ENCODE results near the gene ASAP2.
"Not testable (repeated sequence)": the region's sequence is repeated elsewhere in the genome, so short reads cannot be mapped to it uniquely, and the experiment has no call there.

ASAP2 gene

DNA sequence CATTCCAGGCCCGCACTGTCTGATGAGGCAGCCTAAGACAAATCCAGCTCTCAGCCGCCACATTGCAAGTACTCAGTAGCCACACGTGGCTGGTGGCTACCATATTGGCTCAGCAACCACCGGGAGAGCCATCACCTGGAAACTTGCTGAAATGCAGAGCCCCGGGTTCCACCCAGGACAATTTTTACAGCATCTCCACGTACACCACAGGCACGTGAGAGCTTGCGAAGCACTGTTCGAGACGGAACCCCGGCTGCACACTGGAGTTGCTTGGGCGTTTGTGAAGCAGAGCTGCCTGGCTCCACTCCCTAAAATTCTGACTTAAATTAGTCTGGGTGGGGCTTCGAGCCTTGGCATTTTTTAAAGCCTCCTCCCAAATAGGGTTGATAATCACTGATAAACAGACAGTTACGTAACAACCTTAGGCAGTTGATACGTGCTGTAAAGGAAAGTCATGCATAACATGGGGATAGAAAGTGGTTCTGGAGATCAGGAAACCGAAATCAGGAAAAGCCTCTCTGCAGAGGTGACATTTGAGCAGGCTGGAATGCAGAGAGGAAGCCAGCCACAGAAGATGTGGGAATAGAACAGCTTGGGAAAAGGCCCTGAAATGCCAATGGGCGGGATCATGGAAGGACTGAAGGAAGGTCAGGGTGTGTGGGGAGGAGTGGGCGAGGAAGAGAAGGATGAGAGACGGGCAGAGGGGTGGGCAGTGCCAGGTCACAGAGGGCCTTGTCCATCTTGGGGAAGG lies 6.2 kb downstream of the ASAP2 start:
- no peak for DNase-seq

DNA sequence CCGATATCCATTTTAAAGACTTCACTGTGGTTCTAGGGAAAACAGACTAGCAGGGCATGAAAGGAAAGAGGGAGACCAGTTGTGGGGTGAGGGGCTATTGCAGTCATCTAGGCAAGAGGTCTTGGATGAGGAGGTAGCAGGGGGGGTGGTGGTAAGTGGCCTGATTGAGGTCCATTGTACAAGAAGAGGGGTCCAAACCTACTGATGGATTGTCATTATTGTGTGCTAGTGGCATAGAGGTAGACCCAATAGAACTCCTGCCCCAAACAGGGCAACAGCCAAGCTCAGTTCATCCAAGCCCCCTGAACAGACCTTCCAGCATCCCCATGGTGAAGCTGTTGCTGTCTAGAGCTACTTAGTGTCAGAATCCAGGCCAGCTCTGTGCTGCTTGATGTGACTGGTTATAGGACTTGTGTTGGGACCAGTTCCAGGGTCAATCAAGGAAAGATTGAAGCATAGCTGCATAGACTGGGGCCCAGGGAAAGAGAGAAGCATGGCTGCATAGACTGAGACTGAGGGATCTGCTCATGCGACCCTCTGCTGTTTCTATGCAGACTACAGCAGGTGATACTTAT lies 7.0 kb downstream of the ASAP2 start:
- no peak for DNase-seq

DNA sequence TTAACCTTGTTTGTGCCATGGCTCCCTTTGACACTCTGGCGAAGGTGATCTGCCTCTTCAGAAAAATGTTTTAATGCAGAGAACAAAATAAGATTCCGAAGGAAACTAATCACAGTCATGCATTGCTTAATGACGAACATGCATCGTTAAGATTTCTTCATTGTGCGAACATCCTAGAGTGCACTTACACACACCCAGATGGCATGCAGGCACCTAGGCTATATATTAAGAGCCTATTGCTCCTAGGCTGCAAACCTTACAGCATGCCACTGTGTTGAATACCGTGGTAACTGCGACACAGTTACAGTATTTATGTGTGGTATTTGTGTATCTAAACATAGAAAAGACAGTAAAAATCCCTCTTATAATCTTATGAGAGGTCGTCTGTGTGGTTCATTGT lies 8.3 kb downstream of the ASAP2 start:
- no peak for DNase-seq

DNA sequence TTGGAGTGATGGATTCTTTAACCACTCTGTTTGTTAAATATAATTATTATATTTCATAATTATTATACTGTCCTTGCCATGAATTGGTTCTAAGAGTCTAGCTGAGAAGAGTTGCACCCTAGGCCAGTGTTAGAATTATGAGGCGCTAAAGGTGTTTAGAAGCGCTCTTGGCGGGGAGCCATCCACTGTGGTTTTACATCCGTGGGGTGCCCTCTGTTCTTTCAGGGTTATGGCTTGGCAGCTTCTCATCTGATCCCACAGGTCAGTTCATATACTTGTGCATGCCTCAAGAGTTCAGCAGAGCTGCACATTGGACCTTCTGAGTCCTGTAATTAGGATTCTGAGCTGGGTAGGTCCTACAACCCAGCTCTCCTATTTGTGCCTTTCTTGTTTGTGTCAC lies 9.1 kb downstream of the ASAP2 start:
- DNase-seq = no peak

DNA sequence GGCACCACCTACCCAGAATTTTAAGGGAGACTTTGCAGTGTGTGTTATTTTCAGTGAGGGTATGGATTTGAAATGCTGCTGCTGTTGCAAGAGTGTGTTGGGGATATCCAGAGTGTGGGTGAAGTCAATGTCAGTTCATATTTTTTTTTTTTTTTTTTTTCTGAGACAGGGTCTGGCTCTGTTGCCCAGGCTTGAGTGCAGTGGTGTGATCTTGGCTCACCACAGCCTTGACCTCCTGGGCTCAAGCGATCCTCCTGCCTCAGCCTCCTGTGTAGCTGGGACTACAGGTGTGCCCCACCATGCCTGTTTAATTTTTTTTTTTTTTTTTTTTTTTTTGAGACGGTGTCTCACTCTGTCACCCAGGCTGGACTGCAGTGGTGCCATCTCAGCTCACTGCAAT lies 9.5 kb downstream of the ASAP2 start:
- DNase-seq = not testable (repeated sequence)

DNA sequence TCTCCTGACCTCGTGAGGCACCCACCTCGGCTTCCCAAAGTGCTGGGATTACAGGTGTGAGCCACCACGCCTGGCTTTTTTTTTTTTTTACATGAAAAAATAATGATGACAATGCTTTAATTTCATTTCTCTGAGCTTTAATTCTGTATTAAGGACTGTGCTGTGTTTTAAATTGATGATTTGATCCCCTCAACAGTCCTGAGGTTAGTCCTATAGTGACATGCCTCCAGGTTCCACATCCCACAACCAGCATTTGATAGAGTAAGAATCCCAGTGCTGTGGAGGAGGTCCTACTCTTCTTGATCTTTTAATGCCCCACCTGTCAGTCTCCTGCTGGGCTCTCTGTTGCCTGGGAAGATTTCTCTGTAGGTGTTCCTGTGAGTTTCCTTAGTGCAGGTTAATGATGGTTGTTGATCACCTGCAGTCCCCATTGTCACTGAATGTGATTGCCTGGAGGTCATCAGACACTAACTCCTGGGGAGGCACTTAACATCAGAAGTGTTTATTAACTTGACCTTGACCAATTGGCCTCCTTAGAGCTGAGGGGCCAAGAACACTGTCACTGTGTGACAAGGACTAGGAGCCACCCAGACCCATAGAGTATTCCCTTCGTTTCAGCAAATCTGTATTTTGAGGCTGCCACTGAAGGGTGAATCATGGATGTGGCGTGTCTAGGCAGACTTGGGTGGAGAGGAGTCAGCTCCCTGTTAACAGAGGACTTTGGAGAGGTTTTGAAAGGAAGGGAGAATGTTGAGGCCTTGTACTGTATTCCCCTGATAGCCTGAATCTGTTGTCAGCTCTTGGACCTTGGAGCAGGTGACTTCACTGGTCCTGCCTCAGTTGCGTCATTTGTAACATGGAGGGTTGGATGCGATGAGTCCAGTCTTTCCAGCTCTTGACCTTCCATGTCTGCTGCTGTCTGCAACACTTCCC lies 11.5 kb downstream of the ASAP2 start:
- DNase-seq = no peak

DNA sequence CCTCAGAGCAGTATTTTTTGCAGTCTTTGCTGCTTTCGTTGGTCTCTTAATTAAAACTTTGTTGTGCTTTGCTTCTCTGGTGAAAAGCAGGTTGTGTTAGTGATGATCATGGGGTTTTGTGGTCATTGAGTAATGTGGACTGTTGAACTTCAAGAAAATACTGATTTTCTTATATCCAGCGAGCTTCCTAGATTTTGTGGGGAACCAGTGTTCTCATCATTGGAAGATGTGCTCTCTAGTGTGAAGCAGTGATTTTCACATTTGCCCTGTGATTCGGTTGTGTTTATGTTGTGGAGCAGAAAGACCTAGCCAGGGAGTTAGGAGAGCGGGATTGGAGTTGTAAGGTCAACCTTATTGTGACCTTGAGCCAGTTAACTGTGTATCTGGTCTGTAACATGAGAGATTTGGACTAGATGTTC lies 12.4 kb downstream of the ASAP2 start:
- DNase-seq = no peak

DNA sequence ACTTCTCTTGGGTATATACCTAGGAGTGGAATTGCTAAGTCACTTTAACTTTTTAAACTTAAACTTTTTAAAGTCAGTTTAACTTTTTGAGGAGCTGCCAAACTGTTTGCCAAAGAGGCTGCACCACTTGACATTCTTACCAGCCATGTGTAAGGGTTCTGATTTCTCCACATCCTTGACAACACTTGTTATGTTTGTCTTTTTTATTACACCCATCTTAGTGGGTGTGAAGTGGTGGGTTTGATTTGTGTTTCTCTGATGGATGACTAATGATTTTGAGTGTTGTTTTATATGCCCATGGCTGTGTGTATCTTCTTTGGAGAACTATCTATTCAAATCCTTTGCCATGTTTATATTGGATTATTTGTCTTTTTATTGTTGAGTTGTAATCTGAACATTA lies 13.6 kb downstream of the ASAP2 start:
- DNase-seq = no peak

DNA sequence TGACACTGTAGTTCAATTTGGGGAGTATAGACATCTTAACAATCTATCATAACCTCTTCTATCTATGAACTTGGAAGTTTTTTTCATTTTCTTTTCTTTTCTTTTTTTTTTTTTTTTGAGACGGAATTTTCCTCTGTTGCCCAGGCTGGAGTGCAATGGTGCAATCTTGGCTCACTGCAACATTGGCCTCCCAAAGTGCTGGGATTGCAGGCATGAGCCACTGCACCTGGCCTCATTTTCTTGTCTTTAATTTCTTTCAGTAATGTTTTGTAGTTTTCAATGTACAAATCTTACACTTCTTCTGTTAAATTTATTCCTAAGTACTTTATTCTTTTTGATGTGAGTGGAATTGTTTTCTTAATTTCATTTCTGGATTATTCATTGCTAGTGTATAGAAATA lies 14.6 kb downstream of the ASAP2 start:
- no peak for DNase-seq

DNA sequence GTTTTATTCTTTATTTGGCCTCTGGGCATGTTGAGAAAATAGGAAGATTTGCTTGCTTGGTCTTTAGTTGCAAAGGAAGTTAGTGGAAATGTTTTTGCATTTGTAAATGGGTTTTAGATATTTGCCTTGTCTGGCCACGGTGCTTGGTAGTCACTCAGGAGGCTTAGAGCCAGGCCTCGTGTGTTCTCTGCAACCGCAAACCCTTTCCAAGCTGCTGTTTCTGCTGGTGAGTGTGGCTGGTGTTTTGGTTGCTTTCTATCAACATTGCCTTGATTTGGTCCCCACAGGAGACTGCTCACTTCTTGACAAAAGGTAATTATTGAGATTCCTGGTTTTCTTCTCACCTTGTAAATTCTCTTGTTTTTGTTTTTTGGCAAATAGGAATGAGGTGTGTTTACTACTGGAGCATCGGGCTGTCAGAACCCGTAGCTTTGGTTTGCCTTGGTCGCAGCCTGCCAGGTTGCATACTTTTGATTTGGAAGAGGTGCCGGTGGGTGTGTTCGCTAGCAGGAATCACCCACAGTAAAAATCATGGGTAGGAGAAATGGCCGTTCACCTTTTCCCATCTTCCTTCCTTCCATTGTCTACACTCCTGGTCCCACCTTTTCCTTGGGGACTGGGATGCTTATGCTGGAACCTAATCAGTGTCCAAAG lies 15.8 kb downstream of the ASAP2 start:
- no peak for DNase-seq

DNA sequence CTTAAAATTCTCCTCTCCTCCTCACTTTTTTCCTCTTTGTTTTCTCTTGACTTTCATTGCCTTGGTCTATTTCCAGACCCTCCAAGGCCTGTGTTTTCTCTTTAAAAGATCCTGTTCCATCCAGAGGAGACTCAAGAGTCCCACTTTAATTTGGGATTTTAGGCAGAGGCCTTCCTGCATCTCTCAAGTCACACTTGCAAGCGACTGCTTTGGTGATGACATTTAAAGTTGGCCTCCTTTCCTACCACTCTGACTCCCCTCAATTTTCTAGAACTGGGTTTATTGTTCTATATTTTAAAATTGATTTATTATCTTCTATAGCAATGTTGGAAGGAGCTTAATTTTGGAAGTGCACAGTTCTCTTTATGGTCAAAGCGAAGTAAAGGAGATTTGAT lies 16.3 kb downstream of the ASAP2 start:
- DNase-seq = no peak

DNA sequence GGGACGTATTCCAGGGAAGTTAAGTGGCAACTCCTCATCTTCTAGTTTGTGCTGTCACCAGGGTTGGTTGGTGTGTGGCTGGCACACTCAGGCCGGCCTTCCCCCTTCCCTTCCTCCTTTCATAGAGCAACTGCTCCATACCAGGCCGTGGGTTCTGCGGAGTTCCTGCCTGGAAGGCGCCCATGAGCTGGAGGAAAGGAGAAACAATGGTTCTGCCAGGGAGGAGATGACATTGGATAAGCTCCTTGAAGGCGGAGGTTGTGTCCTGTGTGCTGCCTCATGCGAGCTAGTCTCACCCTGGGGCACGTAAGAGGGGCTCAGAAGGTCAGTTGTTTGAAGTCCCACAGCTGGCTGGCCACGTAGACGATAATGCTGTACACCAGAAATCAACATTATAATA lies 19.2 kb downstream of the ASAP2 start:
- DNase-seq = no peak

DNA sequence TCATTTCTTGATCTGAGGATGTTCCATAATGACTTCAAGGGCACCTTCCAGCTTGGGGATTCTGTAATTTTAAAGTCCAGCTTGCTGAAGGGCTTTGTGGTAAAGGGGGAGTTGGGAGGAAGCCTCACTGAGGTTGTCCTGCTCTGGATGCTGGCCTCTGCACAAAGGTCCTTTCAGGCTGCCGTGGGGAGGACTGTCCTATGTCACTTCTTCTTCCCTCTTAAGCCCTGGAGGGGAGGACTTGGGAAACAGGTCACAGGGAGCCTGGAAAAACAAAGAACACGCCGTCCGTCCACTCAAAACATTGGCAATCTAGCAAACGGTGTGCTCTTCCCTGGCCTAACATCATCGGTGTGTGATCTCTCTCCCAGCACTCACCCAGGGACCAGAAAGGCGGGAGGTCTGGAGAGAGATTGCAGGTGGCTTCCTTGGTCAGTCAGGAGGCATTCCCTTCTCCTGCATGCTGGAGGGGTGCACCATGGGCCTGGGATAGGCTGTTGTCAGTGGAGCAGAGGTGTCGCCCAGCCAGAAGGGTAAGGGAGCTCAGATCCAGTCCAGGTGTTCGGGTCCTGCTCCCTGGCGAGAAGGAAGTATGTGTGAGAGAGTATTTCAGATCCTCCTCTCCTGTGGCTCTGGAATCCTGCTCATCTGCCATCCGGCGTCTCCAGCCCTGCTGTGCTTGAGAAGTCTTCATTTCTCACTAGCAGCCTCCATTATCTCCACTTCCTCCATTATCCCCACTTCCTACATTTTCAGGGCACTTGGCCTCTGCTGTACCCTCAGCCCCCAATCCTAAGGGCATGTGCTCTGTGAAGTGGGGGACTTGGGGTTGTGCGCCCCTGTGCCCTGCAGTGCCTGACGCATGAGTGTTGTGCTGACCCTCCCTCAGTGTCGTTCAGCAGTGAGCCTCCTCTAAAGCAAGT lies 20.1 kb downstream of the ASAP2 start:
- DNase-seq = no peak

DNA sequence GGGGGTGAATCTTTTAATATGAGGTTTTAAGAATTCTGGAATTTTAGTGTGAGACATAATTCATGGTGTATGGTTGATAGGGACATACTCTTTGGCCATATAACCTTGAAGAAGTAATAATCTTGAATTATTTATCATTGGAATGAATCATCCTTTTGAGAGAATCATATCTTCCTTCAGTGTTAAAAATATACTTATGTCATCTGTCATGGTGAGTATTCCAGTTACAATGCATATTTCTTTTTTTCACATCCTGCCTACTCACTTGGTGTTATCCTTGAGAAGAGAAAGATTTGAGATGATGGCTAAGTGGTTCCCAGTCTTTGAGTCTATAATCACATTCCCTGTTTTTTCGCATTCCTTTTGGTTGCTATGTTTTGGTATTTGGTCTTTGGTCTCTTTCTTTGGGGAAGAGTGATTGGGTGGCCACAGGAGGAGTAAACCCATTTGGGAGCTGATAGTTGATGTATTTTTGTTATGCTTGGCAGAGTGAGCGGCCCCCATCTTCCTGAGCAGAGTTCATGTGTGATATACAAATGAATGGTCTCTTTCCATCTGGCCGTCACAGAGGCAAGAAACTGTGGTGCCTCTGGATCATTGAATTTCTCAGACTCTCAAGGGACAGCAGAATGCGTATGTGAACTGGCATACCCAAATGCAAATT lies 21.6 kb downstream of the ASAP2 start:
- no peak for DNase-seq

DNA sequence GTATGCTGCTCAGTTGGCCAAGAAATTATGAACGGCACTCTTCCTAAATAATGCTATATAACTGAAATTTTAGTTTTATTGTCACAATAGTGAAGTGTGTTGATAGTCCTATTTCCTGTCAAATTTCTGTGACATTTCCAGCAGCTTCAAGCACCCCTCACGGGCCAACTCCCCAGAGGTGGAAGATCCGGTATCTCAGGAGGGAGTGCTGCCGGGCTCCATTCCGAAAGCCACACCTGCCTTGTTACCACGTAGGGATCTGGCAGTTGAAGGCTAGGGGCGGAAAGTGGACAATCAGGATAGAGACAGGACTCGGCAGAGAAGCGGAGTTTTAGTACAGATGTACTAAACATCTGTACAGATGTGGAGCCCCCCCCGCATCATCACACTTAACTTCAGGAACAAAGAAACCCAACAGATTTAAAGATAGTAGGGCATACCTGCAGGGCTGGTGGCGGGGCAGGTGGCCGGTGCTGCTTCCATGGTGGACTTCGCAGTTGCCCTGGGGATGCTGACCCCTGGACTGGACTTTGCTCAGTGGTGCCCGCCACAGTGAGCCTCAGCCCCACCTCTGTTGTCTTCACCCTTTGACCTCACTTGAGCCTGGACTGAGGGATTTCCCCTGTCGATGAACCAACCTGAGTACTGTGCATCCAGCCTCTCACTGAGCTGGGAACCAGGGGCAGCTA lies 22.3 kb downstream of the ASAP2 start:
- no peak for DNase-seq

DNA sequence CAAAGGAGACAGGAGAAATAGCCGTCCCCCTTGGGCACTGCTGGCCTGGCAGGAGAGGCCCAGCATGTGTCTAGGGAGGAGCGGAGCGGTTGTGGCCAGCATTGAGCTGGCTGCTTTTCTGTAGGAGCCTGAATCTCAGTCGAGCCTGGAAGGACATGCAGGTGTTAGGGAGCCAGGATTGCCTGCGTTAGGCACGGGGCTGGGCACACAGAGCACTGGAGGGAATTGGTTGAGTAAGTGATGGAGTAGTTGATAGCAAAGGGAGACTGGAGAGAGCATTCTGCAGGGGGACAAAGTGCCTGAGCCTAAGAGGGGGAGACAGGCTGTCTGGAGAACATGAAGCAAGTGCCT lies 22.8 kb downstream of the ASAP2 start:
- no peak for DNase-seq

DNA sequence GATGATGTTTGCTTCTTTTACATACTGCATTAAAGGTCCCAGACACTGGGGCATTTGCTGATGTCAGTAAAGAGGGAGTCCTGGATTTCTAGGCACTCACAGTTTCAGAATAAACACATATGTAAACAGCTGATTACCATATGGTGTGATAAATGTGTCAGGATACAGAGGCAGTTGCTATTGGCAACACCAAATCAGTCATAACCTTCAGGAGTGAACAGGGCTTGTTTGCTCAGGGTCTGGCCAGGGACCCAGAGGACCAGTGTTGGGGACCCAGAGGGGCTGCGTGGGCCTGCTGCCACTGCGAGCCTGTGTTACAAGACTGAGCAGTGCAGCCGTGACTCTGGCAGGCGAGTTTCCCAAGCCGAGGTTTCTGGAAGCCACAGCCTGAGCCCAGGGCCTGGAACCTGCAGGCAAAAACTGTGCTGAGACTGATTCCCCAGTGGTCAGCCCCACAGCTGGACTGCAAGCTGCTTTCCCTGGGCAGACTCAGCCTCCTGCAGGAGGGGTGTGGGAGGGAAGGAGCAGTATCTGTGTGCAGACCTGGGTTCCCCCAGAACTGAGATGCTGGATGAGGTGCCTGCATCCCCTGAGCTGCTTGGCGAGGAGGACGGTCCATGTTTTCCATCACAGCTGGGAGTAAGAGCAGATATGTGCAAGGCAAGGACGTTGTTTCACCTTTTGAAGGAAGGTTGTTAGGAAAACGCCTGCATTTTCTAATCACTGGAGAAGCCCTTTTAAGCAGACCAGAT lies 23.6 kb downstream of the ASAP2 start:
- no peak for DNase-seq

DNA sequence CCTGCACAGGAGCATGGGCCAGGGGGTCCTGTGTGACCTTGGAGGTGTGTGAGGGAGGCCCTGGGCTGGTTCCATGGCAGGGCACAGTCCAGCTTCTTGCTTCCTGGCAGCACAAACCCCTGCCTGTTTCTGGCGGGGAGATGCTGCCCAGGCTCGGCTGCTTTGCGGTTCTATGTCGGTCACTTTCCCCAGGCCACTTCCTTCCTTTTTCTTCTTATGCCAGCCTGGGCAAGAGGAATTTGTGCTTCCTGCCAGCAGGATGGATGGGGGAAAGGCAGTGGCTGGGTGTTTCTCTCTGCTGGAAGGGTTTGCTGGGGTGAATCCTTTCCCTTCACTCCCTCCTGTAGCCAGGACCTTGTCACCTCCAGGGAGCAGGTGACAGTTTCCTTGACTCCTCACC lies 24.3 kb downstream of the ASAP2 start:
- no peak for DNase-seq

DNA sequence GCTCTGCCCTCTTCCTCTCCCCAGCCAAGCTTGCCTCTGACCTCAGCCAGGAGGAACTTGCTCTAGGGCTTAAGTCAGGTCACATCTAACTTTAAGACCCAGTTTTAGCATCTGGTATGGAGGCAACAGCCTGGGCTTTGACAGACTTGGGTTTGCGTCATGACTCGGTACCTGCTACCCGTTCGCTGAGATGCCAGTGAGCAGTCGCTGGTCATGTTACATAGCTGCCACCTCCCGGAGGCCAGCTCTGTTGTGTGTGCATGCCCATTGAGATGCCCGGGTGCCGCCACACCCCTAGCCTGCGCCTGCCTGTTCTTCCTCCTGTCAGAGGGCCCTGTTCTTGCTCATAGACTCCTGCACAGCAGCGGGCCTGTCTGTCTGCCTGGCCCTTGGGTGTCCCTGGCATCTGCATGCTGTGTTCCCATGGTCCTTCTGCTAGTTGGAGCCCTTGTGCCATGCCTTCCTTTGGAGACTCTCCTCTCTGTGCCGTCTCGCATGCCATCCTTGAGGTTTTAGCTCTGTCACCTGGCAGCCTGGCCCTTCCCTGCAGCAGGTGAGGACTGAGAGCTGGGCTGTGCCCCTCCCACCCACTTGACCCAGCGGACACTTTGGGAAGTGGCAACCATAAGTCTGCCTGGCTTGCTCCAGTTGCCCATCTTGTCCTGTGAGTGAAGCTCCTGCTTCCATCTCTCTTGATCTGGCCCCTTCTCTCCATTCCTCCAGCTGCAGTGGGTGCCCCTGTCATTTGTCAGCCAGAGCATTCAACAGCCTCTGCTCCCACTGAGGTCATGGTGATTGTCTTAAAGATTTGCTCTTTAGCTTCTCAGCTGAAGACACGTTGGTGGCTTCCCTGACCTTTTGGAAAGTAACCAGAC lies 24.9 kb downstream of the ASAP2 start:
- no peak for DNase-seq

DNA sequence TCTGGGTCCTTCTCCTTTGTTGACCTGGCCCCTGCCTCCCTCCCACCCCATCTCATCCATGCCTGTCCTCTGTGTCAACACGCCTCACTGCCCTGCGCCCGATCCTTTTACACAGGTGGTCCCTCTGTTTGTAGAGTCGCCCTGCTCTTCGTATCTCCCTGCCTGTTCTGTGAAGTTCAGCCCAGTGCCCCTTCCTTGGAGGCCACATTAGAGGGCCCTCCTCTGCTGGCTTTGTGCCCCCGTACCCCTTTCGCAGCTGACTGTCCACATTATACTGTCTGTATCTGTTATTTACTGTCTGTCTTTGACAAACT lies 25.5 kb downstream of the ASAP2 start:
- DNase-seq = no peak
